Neural cell (in vitro differentiated cells): ENCODE data around the gene MED20. TPM values are rescaled to one million over a fixed set of nuclear protein-coding genes. Genes with fewer than 3 reads are reported as not detected.

ENCODE experiments used
- H2AFZ ChIP-seq: fragments of 200-600, 300-800 bp; sonication (generic), shearing (Covaris generic); 2 replicates; pipeline ENCODE4 v1.6.0; 2014; ENCODE audit warnings: low read depth, mild to moderate bottlenecking, antibody characterized with exemption, low read length, moderate library complexity
- H3F3A ChIP-seq: fragments of 200-600 bp; shearing (Covaris generic); 2 replicates; pipeline ENCODE4 v1.6.1; 2016; ENCODE audit warnings: mild to moderate bottlenecking, moderate library complexity, mixed read lengths, antibody characterized with exemption, low read length; ENCODE audit not compliant: insufficient read depth, poor library complexity, severe bottlenecking
- H3K27ac ChIP-seq: fragments of 200-600, 300-800 bp; sonication (generic), shearing (Covaris generic); 2 replicates; pipeline ENCODE4 v1.5.1; 2014; ENCODE audit warnings: mild to moderate bottlenecking, low read length, moderate library complexity
- H3K27me3 ChIP-seq: fragments of 300-800, 200-600 bp; sonication (generic), shearing (Covaris generic); 2 replicates; pipeline ENCODE4 v1.6.0; 2014; ENCODE audit warnings: mild to moderate bottlenecking, low read depth, low read length, moderate library complexity; ENCODE audit not compliant: insufficient read depth
- H3K36me3 ChIP-seq: fragments of 300-800, 200-600 bp; sonication (generic), shearing (Covaris generic); 2 replicates; pipeline ENCODE4 v1.5.1; 2014; ENCODE audit warnings: mild to moderate bottlenecking, antibody characterized with exemption, low read length, moderate library complexity; ENCODE audit not compliant: insufficient read depth
- H3K4me2 ChIP-seq: fragments of 300-800, 200-600 bp; sonication (generic), shearing (Covaris generic); 2 replicates; pipeline ENCODE4 v1.6.0; 2014; ENCODE audit warnings: mild to moderate bottlenecking, low read length
- H3K4me3 ChIP-seq: fragments of 300-800, 200-600 bp; sonication (generic), shearing (Covaris generic); 2 replicates; pipeline ENCODE4 v1.5.1; 2014; ENCODE audit warnings: mild to moderate bottlenecking, low read length, moderate library complexity
- H3K79me2 ChIP-seq: fragments of 200-600 bp; shearing (Covaris generic); replicated peaks from 2 replicates; pipeline ENCODE4 v1.6.0; 2014; ENCODE audit warnings: mild to moderate bottlenecking, low read length, moderate library complexity; ENCODE audit not compliant: insufficient read depth
- H3K9ac ChIP-seq: fragments of 300-800, 200-600 bp; sonication (generic), shearing (Covaris generic); 2 replicates; pipeline ENCODE4 v1.6.1; 2016; ENCODE audit warnings: mild to moderate bottlenecking, low read length, mixed read lengths
- H3K9me2 ChIP-seq: fragments of 200-600 bp; shearing (Covaris generic); 2 replicates; pipeline ENCODE4 v1.6.1; 2016; ENCODE audit warnings: mild to moderate bottlenecking, low read length, mixed read lengths; ENCODE audit not compliant: insufficient read depth
- H3K9me3 ChIP-seq: fragments of 200-600, 300-800 bp; sonication (generic), shearing (Covaris generic); 2 replicates; pipeline ENCODE4 v1.6.1; 2016; ENCODE audit warnings: mild to moderate bottlenecking, mixed run types, low read length, moderate library complexity, mixed read lengths
- H4K20me1 ChIP-seq: fragments of 200-600 bp; shearing (Covaris generic); 2 replicates; pipeline ENCODE4 v1.6.1; 2016; ENCODE audit warnings: mild to moderate bottlenecking, mixed run types; ENCODE audit not compliant: insufficient read depth
- EP300 ChIP-seq: fragments of 450-650 bp; conservative IDR thresholded peaks from 2 replicates; pipeline ENCODE4 v1.6.1; 2014; ENCODE audit warnings: antibody characterized with exemption, mild to moderate bottlenecking, moderate library complexity; ENCODE audit not compliant: poor library complexity, severe bottlenecking
- EZH2 ChIP-seq: fragments of 200-600, 300-800 bp; shearing (Covaris generic), sonication (generic); IDR thresholded peaks from 2 replicates; pipeline ENCODE4 v1.6.1; 2014; ENCODE audit warnings: antibody characterized with exemption, low read length, borderline replicate concordance, mild to moderate bottlenecking; ENCODE audit not compliant: insufficient read depth, poor library complexity, severe bottlenecking
- MXI1 ChIP-seq: fragments of 450-650 bp; conservative IDR thresholded peaks from 2 replicates; pipeline ENCODE4 v1.6.1; 2014; ENCODE audit warnings: antibody characterized with exemption, mild to moderate bottlenecking; ENCODE audit not compliant: poor library complexity, severe bottlenecking
- POLR2AphosphoS5 ChIP-seq: IDR thresholded peaks from 2 replicates; pipeline ENCODE4 v1.6.1; 2012
- RAD21 ChIP-seq: fragments of 450-650 bp; conservative IDR thresholded peaks from 2 replicates; pipeline ENCODE4 v1.6.1; 2014; ENCODE audit warnings: antibody characterized with exemption, mild to moderate bottlenecking, moderate library complexity
- REST ChIP-seq: IDR thresholded peaks from 2 replicates; pipeline ENCODE4 v1.6.1; 2012; ENCODE audit warnings: borderline replicate concordance
- SMC3 ChIP-seq: fragments of 450-650 bp; conservative IDR thresholded peaks from 2 replicates; pipeline ENCODE4 v1.6.1; 2014; ENCODE audit warnings: antibody characterized with exemption, mild to moderate bottlenecking, moderate library complexity; ENCODE audit not compliant: poor library complexity
- TAF1 ChIP-seq: IDR thresholded peaks from 2 replicates; pipeline ENCODE4 v1.6.1; 2012; ENCODE audit warnings: low read depth
- polyA plus RNA-seq: library from polyadenylated mRNA; depleted of rRNA; stranded (reverse); fragments of >200 nt; gene quantifications from 2 replicates; pipeline ENCODE4 v1.2.3, GENCODE V29; 2014
- TF ChIP-seq, protein P1 (sequence below): fragments of 450-650 bp; IDR thresholded peaks from 2 replicates; pipeline ENCODE4 v1.5.1; 2014; ENCODE audit warnings: antibody characterized with exemption, mild to moderate bottlenecking, moderate library complexity; ENCODE audit not compliant: poor library complexity, severe bottlenecking

Gene MED20
- polyA plus RNA-seq, 1 donor from 2014 or later, result 21.2 TPM

- Histone ChIP-seq H3F3A (no peaks in the 10 kb centered on the region), H3K4me3 (no peak overlapping the region), H3K79me2 (peaks cover 26% of the 10 kb centered on the region), H3K4me2 (no peak overlapping the region), H3K9ac (no peak overlapping the region), H2AFZ (no peak overlapping the region), H3K9me2 (no peaks in the 10 kb centered on the region), H4K20me1 (no peaks in the 10 kb centered on the region), H3K27me3 (no peaks in the 10 kb centered on the region), H3K9me3 (no peaks in the 10 kb centered on the region), H3K27ac (no peak overlapping the region), H3K36me3 (no peaks in the 10 kb centered on the region)
- TF ChIP-seq EZH2 (no peak), EP300 (no peak), MXI1 (no peak), SMC3 (no peak), RAD21 (no peak), TAF1 (no peak)
These were observed 42.0 kb downstream of the MED20 start for GRCh38 chr6:41878961-41879405.

DNA sequence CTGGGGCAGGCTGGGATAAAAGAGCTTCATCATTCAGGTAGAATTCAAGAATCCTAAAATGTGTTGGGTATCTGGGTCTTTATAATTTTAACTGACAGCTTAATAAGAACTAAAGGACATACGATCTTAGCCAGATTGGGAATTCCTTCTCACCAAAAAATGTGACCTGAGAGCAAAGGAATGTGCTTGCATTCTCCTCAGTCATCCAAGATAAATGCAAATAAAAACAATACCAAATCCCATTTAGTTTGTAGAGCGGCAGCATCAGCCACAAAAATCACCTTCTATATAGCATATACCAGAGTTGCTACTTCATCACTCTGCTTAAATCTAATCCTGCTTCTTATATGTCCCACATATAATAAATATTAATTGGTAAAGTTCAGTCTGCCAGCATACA is 42.7 kb downstream of the MED20 start:
- Histone ChIP-seq H3F3A (no peaks in the 10 kb centered on the region), H3K27ac (no peak overlapping the region), H2AFZ (no peak overlapping the region), H3K36me3 (no peaks in the 10 kb centered on the region), H3K79me2 (peaks cover 21% of the 10 kb centered on the region), H3K27me3 (no peaks in the 10 kb centered on the region), H3K9me2 (no peaks in the 10 kb centered on the region), H3K4me3 (no peak overlapping the region), H3K4me2 (no peak overlapping the region), H3K9ac (no peak overlapping the region), H4K20me1 (no peaks in the 10 kb centered on the region), H3K9me3 (no peaks in the 10 kb centered on the region)
- TF ChIP-seq POLR2AphosphoS5 (no peak), EP300 (no peak), SMC3 (no peak)
- TF ChIP-seq, protein P1, sequence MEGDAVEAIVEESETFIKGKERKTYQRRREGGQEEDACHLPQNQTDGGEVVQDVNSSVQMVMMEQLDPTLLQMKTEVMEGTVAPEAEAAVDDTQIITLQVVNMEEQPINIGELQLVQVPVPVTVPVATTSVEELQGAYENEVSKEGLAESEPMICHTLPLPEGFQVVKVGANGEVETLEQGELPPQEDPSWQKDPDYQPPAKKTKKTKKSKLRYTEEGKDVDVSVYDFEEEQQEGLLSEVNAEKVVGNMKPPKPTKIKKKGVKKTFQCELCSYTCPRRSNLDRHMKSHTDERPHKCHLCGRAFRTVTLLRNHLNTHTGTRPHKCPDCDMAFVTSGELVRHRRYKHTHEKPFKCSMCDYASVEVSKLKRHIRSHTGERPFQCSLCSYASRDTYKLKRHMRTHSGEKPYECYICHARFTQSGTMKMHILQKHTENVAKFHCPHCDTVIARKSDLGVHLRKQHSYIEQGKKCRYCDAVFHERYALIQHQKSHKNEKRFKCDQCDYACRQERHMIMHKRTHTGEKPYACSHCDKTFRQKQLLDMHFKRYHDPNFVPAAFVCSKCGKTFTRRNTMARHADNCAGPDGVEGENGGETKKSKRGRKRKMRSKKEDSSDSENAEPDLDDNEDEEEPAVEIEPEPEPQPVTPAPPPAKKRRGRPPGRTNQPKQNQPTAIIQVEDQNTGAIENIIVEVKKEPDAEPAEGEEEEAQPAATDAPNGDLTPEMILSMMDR, result no peak

- Histone ChIP-seq H3K79me2 (peaks cover 18% of the 10 kb centered on the region), H3K36me3 (no peaks in the 10 kb centered on the region)
These were observed 43.8 kb downstream of the MED20 start for GRCh38 chr6:41877051-41877680.

More at GRCh38 chr6:41877051-41877680, 43.8 kb downstream of the MED20 start:
- Histone ChIP-seq H4K20me1 (no peaks in the 10 kb centered on the region), H3K4me3 (no peak overlapping the region), H3K9me3 (no peaks in the 10 kb centered on the region), H3K27ac (no peak overlapping the region), H2AFZ (no peak overlapping the region), H3K27me3 (no peaks in the 10 kb centered on the region), H3F3A (no peaks in the 10 kb centered on the region), H3K9ac (no peak overlapping the region), H3K4me2 (no peak overlapping the region), H3K9me2 (no peaks in the 10 kb centered on the region)
- no peak for TF ChIP-seq SMC3
- TF ChIP-seq REST, result no peak
